ENCODE results near the gene ADRA2C. TPM values are rescaled to one million over a fixed set of nuclear protein-coding genes. Genes with fewer than 3 reads are reported as not detected.

Gene ADRA2C
- total RNA-seq, 5 donors from 2014 or later (not counting 1 experiment from before 2014, with no cell fraction given), result 0.16 to 0.18 TPM; not detected in 3

GRCh38 chr4:3725936-3726870 lies 40.0 kb upstream of the ADRA2C start:
- peaks cover 2 to 81% of the 10 kb centered on the region in 2 experiments for H3K27me3 ChIP-seq (replicated peaks in 1 of 2; ENCODE audit: control insufficient read depth in 2 of 2, extremely low read depth in 1 of 2, insufficient read depth in 2 of 2, low read length in 1 of 2)
- peaks cover 15 to 40% of the 10 kb centered on the region in 2 donors for H3K27me3 Mint-ChIP-seq
- DNase-seq (no peak), ATAC-seq (replicated peaks in 1 of 4) (no peak)
- ChIA-PET CTCF (no interaction called here), POLR2A (no interaction called here)
- no peak overlapping the region for H3K27ac ChIP-seq (ENCODE audit: low read length)
- H3K4me3 Mint-ChIP-seq, result no peak overlapping the region
- no peaks in the 10 kb centered on the region for H3K4me1 ChIP-seq (ENCODE audit: control insufficient read depth in 1 of 2, extremely low read depth in 1 of 2, insufficient read depth in 2 of 2, low read length in 2 of 2)
- H3K9me3 Mint-ChIP-seq, result no peaks in the 10 kb centered on the region
- 43% methylated on average over 5 of the region's 10 CpGs for WGBS (ENCODE audit: insufficient coverage)
- no peak overlapping the region for H3K27ac Mint-ChIP-seq
- no peaks in the 10 kb centered on the region for H3K9me3 ChIP-seq
- H3K36me3 Mint-ChIP-seq, result no peaks in the 10 kb centered on the region
- no peak overlapping the region for H3K4me3 ChIP-seq (ENCODE audit: control insufficient read depth in 1 of 2, extremely low read depth in 1 of 2, low read length in 1 of 2)
- H3K36me3 ChIP-seq (ENCODE audit: control insufficient read depth in 2 of 2, extremely low read depth in 1 of 2, insufficient read depth in 1 of 2, low read length in 1 of 2), result no peaks in the 10 kb centered on the region
- H3K4me1 Mint-ChIP-seq, result peaks cover 0 to 4% (median 1%) of the 10 kb centered on the region in 3 donors

- no peaks in the 10 kb centered on the region for H3K36me3 ChIP-seq (ENCODE audit: control insufficient read depth in 2 of 2, extremely low read depth in 1 of 2, insufficient read depth in 1 of 2, low read length in 1 of 2)
- no peak overlapping the region for H3K4me3 ChIP-seq (ENCODE audit: control insufficient read depth in 1 of 2, extremely low read depth in 1 of 2, low read length in 1 of 2)
- WGBS (ENCODE audit: insufficient coverage), result 70% methylated on average over 12 of the region's 16 CpGs
- no peaks in the 10 kb centered on the region for H3K9me3 ChIP-seq
- H3K36me3 Mint-ChIP-seq, result no peaks in the 10 kb centered on the region
- ATAC-seq (replicated peaks in 1 of 4) (no peak), DNase-seq (no peak)
- peaks cover 0 to 73% of the 10 kb centered on the region in 2 experiments for H3K27me3 ChIP-seq (replicated peaks in 1 of 2; ENCODE audit: control insufficient read depth in 2 of 2, extremely low read depth in 1 of 2, insufficient read depth in 2 of 2, low read length in 1 of 2)
- no peaks in the 10 kb centered on the region for H3K9me3 Mint-ChIP-seq
- H3K4me1 Mint-ChIP-seq, result peaks cover 0 to 4% (median 1%) of the 10 kb centered on the region in 3 donors
- H3K27ac Mint-ChIP-seq, result no peak overlapping the region
- peaks cover 15 to 36% of the 10 kb centered on the region in 2 donors for H3K27me3 Mint-ChIP-seq
- CTCF ChIA-PET, result no interaction called here
- no peak overlapping the region for H3K4me3 Mint-ChIP-seq
- no peak overlapping the region for H3K27ac ChIP-seq (ENCODE audit: low read length)
- POLR2A ChIA-PET, result no interaction called here
- no peaks in the 10 kb centered on the region for H3K4me1 ChIP-seq (ENCODE audit: control insufficient read depth in 1 of 2, extremely low read depth in 1 of 2, insufficient read depth in 2 of 2, low read length in 2 of 2)
These were observed 38.2 kb upstream of the ADRA2C start for GRCh38 chr4:3727847-3728469.

- CTCF ChIA-PET, result no interaction called here
- H3K4me3 ChIP-seq (ENCODE audit: control insufficient read depth in 1 of 2, extremely low read depth in 1 of 2, low read length in 1 of 2), result no peak overlapping the region
- no peaks in the 10 kb centered on the region for H3K36me3 ChIP-seq (ENCODE audit: control insufficient read depth in 2 of 2, extremely low read depth in 1 of 2, insufficient read depth in 1 of 2, low read length in 1 of 2)
- ATAC-seq (replicated peaks in 1 of 4) (no peak), DNase-seq (no peak)
- no peaks in the 10 kb centered on the region for H3K9me3 ChIP-seq
- no peak overlapping the region for H3K27ac ChIP-seq (ENCODE audit: low read length)
- peaks cover 0 to 62% of the 10 kb centered on the region in 2 experiments for H3K27me3 ChIP-seq (replicated peaks in 1 of 2; ENCODE audit: control insufficient read depth in 2 of 2, extremely low read depth in 1 of 2, insufficient read depth in 2 of 2, low read length in 1 of 2)
- peaks cover 0 to 4% (median 1%) of the 10 kb centered on the region in 3 donors for H3K4me1 Mint-ChIP-seq
- H3K4me3 Mint-ChIP-seq, result no peak overlapping the region
- H3K27me3 Mint-ChIP-seq, result peaks cover 14 to 24% of the 10 kb centered on the region in 2 donors
- WGBS (ENCODE audit: insufficient coverage), result 77% methylated on average over 9 of the region's 11 CpGs
- no peak overlapping the region for H3K27ac Mint-ChIP-seq
- H3K4me1 ChIP-seq (ENCODE audit: control insufficient read depth in 1 of 2, extremely low read depth in 1 of 2, insufficient read depth in 2 of 2, low read length in 2 of 2), result no peaks in the 10 kb centered on the region
- H3K9me3 Mint-ChIP-seq, result no peaks in the 10 kb centered on the region
- POLR2A ChIA-PET, result no interaction called here
- H3K36me3 Mint-ChIP-seq, result no peaks in the 10 kb centered on the region
These were observed 36.9 kb upstream of the ADRA2C start for GRCh38 chr4:3729188-3729881.

- H3K4me1 Mint-ChIP-seq, result no peaks in the 10 kb centered on the region
- H3K27ac ChIP-seq (ENCODE audit: low read length), result no peak overlapping the region
- no peak for DNase-seq
- H3K27me3 Mint-ChIP-seq, result peaks cover 8 to 19% of the 10 kb centered on the region in 2 donors
- no peaks in the 10 kb centered on the region for H3K9me3 ChIP-seq
- peaks cover 0 to 60% of the 10 kb centered on the region in 2 experiments for H3K27me3 ChIP-seq (replicated peaks in 1 of 2; ENCODE audit: control insufficient read depth in 2 of 2, extremely low read depth in 1 of 2, insufficient read depth in 2 of 2, low read length in 1 of 2)
- no peaks in the 10 kb centered on the region for H3K9me3 Mint-ChIP-seq
- H3K4me3 Mint-ChIP-seq, result no peak overlapping the region
- no peaks in the 10 kb centered on the region for H3K4me1 ChIP-seq (ENCODE audit: control insufficient read depth in 1 of 2, extremely low read depth in 1 of 2, insufficient read depth in 2 of 2, low read length in 2 of 2)
- CTCF ChIA-PET, result no interaction called here
- no peaks in the 10 kb centered on the region for H3K36me3 ChIP-seq (ENCODE audit: control insufficient read depth in 2 of 2, extremely low read depth in 1 of 2, insufficient read depth in 1 of 2, low read length in 1 of 2)
- POLR2A ChIA-PET, result no interaction called here
- no peak for ATAC-seq (replicated peaks in 1 of 4)
- H3K36me3 Mint-ChIP-seq, result no peaks in the 10 kb centered on the region
- H3K27ac Mint-ChIP-seq, result no peak overlapping the region
- H3K4me3 ChIP-seq (ENCODE audit: control insufficient read depth in 1 of 2, extremely low read depth in 1 of 2, low read length in 1 of 2), result no peak overlapping the region
- 80% methylated on average over 2 of the region's 5 CpGs for WGBS (ENCODE audit: insufficient coverage)
These were observed 36.3 kb upstream of the ADRA2C start for GRCh38 chr4:3729882-3730226.

- Mint-ChIP-seq H3K9me3 (no peaks in the 10 kb centered on the region), H3K4me1 (no peaks in the 10 kb centered on the region), H3K27me3 (peaks cover 8 to 16% of the 10 kb centered on the region in 2 donors), H3K4me3 (no peak overlapping the region), H3K27ac (no peak overlapping the region), H3K36me3 (no peaks in the 10 kb centered on the region)
- ChIA-PET CTCF (no interaction called here), POLR2A (no interaction called here)
- WGBS (ENCODE audit: insufficient coverage), result 92% methylated on average over 4 of the region's 17 CpGs
- no peak for ATAC-seq (replicated peaks in 1 of 4)
- H3K4me3 ChIP-seq (ENCODE audit: control insufficient read depth in 1 of 2, extremely low read depth in 1 of 2, low read length in 1 of 2), result no peak overlapping the region
- no peak for DNase-seq
- no peaks in the 10 kb centered on the region for H3K9me3 ChIP-seq
- H3K4me1 ChIP-seq (ENCODE audit: control insufficient read depth in 1 of 2, extremely low read depth in 1 of 2, insufficient read depth in 2 of 2, low read length in 2 of 2), result no peaks in the 10 kb centered on the region
- H3K27ac ChIP-seq (ENCODE audit: low read length), result no peak overlapping the region
- H3K36me3 ChIP-seq (ENCODE audit: control insufficient read depth in 2 of 2, extremely low read depth in 1 of 2, insufficient read depth in 1 of 2, low read length in 1 of 2), result no peaks in the 10 kb centered on the region
- peaks cover 0 to 55% of the 10 kb centered on the region in 2 experiments for H3K27me3 ChIP-seq (replicated peaks in 1 of 2; ENCODE audit: control insufficient read depth in 2 of 2, extremely low read depth in 1 of 2, insufficient read depth in 2 of 2, low read length in 1 of 2)
These were observed 35.6 kb upstream of the ADRA2C start for GRCh38 chr4:3730422-3731190.

Data from T-cell (primary cell).